Measurements from ENCODE around the gene KRTAP4-3.
"Not testable (repeated sequence)": the region's sequence is repeated elsewhere in the genome, so short reads cannot be mapped to it uniquely, and the experiment has no call there.

KRTAP4-3 gene

GRCh38 chr17:41121742-41122141 is 46.3 kb downstream of the KRTAP4-3 start:
- Histone ChIP-seq H3K36me3 (ENCODE audit: control insufficient read depth, insufficient read depth, low read length) (no peaks in the 10 kb centered on the region), H3K9me3 (ENCODE audit: control insufficient read depth, low read length) (no peaks in the 10 kb centered on the region), H3K27me3 (replicated peaks; ENCODE audit: control insufficient read depth, insufficient read depth, low read length, poor library complexity, severe bottlenecking) (no peaks in the 10 kb centered on the region), H3K27ac (ENCODE audit: insufficient read depth, low read length, poor library complexity, severe bottlenecking) (no peak overlapping the region), H3K4me1 (ENCODE audit: control insufficient read depth, insufficient read depth, low read length, poor library complexity, severe bottlenecking) (peaks cover 33% of the 10 kb centered on the region), H3K4me3 (ENCODE audit: insufficient read depth, low read depth, low read length, poor library complexity, severe bottlenecking) (no peak overlapping the region)
- DNase-seq = no peak

GRCh38 chr17:41119696-41120690 is 48.0 kb downstream of the KRTAP4-3 start:
- H3K9me3 ChIP-seq (ENCODE audit: control insufficient read depth, low read length); H3K27ac ChIP-seq (ENCODE audit: insufficient read depth, low read length, poor library complexity, severe bottlenecking); H3K36me3 ChIP-seq (ENCODE audit: control insufficient read depth, insufficient read depth, low read length); DNase-seq; H3K27me3 ChIP-seq (replicated peaks; ENCODE audit: control insufficient read depth, insufficient read depth, low read length, poor library complexity, severe bottlenecking); H3K4me3 ChIP-seq (ENCODE audit: insufficient read depth, low read depth, low read length, poor library complexity, severe bottlenecking): not testable (repeated sequence)
- peaks cover 23% of the 10 kb centered on the region for H3K4me1 ChIP-seq (ENCODE audit: control insufficient read depth, insufficient read depth, low read length, poor library complexity, severe bottlenecking)

GRCh38 chr17:41118721-41119120 is 49.3 kb downstream of the KRTAP4-3 start:
- no peaks in the 10 kb centered on the region for H3K36me3 ChIP-seq (ENCODE audit: control insufficient read depth, insufficient read depth, low read length)
- no peak overlapping the region for H3K27ac ChIP-seq (ENCODE audit: insufficient read depth, low read length, poor library complexity, severe bottlenecking)
- H3K27me3 ChIP-seq (replicated peaks; ENCODE audit: control insufficient read depth, insufficient read depth, low read length, poor library complexity, severe bottlenecking) = no peaks in the 10 kb centered on the region

GRCh38 chr17:41117846-41118386 is 50.1 kb downstream of the KRTAP4-3 start, which contains the start of gene KRTAP4-11:
Gene KRTAP4-11 (minus strand): TSS chr17:41118373. CDS start chr17:41118315, 58 bp downstream.
- H3K27ac ChIP-seq (ENCODE audit: insufficient read depth, low read length, poor library complexity, severe bottlenecking); H3K36me3 ChIP-seq (ENCODE audit: control insufficient read depth, insufficient read depth, low read length); H3K27me3 ChIP-seq (replicated peaks; ENCODE audit: control insufficient read depth, insufficient read depth, low read length, poor library complexity, severe bottlenecking); H3K9me3 ChIP-seq (ENCODE audit: control insufficient read depth, low read length); H3K4me3 ChIP-seq (ENCODE audit: insufficient read depth, low read depth, low read length, poor library complexity, severe bottlenecking); DNase-seq; H3K4me1 ChIP-seq (ENCODE audit: control insufficient read depth, insufficient read depth, low read length, poor library complexity, severe bottlenecking): not testable (repeated sequence)

More at GRCh38 chr17:41118721-41119120, 49.3 kb downstream of the KRTAP4-3 start:
- H3K4me1 ChIP-seq (ENCODE audit: control insufficient read depth, insufficient read depth, low read length, poor library complexity, severe bottlenecking) = peaks cover 10% of the 10 kb centered on the region
- DNase-seq = no peak
- H3K9me3 ChIP-seq (ENCODE audit: control insufficient read depth, low read length) = no peaks in the 10 kb centered on the region
- no peak overlapping the region for H3K4me3 ChIP-seq (ENCODE audit: insufficient read depth, low read depth, low read length, poor library complexity, severe bottlenecking)

All from effector memory CD4-positive, alpha-beta T cell (primary cell).